HFF-Myc (cell line): ENCODE data around the gene CACNA1S.

Experiments
- DNase-seq: peaks from one replicate; pipeline ENCODE4 v3.0.0-alpha.2; 2011; ENCODE audit warnings: low read depth; ENCODE audit errors: extremely low read depth
- H3K4me3 ChIP-seq: replicated peaks from 2 replicates; pipeline ENCODE4 v1.5.1; 2011; ENCODE audit warnings: low read depth, mild to moderate bottlenecking, control low read depth, low read length
- TF ChIP-seq, protein P1 (sequence below): IDR thresholded peaks from 2 replicates; pipeline ENCODE4 v1.5.1; 2012; ENCODE audit warnings: mild to moderate bottlenecking, low read depth, low read length, control low read depth; ENCODE audit errors: missing control alignments

Gene CACNA1S

DNA sequence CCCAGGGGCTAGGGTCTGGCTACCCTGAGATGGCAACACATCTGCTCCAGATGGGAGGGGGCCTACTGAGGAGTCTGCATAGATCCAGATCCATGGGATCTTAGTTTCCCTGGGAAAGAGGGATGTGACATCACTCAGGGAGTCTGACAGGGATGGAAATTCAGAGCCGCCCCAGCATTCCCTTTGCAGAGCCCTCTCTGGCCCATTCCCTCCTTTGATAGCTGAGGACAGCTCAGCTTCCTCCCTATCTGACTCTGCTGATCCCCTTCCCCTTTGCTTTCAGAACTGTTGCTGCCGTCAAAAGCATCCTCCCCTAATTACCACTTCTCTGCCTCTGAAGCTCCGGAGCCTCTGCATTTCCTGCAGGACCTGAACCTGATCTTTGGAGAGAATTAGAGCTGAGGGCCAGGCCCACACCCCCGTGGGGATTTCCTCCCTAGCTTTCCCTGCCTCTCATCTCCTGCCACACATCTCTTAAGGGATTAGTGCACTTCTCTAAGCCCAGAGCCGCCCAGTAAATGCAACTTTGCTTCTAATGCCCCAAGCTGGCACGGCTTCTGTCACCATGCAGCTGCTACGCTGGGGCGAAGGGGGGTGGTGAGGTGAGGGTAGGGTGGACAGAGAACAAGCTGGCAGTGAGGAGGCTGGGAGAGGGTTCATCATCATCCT is 24.3 kb upstream of the CACNA1S start:
- TF ChIP-seq, protein P1, sequence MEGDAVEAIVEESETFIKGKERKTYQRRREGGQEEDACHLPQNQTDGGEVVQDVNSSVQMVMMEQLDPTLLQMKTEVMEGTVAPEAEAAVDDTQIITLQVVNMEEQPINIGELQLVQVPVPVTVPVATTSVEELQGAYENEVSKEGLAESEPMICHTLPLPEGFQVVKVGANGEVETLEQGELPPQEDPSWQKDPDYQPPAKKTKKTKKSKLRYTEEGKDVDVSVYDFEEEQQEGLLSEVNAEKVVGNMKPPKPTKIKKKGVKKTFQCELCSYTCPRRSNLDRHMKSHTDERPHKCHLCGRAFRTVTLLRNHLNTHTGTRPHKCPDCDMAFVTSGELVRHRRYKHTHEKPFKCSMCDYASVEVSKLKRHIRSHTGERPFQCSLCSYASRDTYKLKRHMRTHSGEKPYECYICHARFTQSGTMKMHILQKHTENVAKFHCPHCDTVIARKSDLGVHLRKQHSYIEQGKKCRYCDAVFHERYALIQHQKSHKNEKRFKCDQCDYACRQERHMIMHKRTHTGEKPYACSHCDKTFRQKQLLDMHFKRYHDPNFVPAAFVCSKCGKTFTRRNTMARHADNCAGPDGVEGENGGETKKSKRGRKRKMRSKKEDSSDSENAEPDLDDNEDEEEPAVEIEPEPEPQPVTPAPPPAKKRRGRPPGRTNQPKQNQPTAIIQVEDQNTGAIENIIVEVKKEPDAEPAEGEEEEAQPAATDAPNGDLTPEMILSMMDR = no peak
- H3K4me3 ChIP-seq = no peak overlapping the region
- no peak for DNase-seq

DNA sequence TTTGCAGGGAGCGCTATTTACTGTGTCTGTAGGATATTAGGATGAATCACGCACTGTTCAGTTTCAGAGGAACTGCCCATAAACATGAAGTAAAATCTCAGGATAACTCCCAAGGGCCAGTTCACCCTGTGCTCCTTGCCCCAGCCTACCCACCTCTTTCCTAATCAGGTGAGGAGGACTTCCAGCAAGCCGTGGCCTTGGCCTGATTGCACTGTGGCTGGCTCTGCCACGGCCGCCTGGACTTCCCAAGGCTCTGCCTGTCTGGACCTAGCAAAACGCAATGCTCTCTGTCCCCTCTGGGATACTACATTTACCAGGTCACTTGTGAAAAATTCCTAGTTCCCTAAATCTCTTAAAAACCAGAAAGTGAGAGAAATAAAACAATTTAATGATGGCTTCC is 22.2 kb upstream of the CACNA1S start:
- DNase-seq = no peak
- no peak overlapping the region for H3K4me3 ChIP-seq
- TF ChIP-seq, protein P1 = no peak

DNA sequence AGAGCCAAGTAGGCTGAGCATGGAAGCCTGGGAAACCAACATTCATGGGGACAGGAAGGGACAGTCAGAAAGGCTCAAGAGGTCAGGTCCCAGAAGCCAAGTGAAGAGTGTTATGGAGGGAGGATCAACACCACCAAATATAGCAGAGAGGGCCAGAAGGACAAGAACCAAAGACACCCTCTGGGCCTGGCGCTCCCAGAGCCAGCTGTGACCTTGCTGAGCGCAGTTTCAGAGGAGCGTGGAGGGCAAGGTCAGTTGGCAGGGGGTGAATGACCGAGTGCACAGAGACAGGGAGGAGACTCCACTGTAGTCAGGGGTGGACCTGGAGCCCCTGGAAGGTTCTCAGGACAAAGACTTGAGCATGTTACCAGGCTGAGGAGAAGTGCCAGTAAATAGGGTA is 19.2 kb upstream of the CACNA1S start:
- TF ChIP-seq, protein P1 = no peak
- H3K4me3 ChIP-seq = no peak overlapping the region
- DNase-seq = no peak

DNA sequence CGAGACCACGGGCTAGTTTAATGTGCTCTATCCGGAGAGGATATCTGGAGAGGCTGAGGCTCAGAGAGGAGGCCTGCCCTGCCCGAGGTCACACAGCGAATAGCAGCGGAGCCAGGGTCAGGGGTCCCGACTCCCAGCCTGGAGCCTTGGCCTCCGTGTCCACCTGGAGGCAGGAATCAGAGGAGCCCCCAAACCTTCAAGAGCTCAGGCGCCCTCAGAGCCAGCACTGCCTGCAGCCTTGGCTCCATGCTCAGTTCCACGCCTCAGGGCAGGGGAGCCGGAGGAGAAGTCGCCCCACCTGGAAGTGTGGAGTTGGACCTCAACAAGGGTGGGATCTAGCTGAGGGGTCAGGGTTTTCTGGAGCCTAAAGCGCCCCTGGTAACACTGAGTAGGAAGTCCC is 16.7 kb upstream of the CACNA1S start:
- no peak overlapping the region for H3K4me3 ChIP-seq
- TF ChIP-seq, protein P1 = no peak
- no peak for DNase-seq

DNA sequence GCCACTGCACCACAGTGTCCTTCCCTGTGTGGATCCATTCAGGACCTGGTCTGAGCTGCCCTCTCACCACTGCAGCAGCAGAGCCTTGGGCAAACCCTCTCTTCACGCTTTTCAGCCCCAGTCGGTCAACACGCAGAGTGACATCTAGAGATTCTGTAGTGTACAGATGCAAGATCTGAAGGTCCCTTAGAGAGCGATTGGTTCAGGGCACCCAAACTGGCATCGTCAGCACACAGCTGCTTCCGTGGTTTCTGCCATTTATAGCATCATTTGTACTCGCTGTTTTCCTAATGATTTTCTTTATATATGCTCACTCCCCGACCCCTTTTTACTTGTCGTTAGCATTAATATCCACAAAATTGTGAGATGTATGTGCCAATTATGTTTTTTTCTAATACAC is 16.2 kb upstream of the CACNA1S start:
- TF ChIP-seq, protein P1 = no peak
- no peak overlapping the region for H3K4me3 ChIP-seq
- DNase-seq = no peak

DNA sequence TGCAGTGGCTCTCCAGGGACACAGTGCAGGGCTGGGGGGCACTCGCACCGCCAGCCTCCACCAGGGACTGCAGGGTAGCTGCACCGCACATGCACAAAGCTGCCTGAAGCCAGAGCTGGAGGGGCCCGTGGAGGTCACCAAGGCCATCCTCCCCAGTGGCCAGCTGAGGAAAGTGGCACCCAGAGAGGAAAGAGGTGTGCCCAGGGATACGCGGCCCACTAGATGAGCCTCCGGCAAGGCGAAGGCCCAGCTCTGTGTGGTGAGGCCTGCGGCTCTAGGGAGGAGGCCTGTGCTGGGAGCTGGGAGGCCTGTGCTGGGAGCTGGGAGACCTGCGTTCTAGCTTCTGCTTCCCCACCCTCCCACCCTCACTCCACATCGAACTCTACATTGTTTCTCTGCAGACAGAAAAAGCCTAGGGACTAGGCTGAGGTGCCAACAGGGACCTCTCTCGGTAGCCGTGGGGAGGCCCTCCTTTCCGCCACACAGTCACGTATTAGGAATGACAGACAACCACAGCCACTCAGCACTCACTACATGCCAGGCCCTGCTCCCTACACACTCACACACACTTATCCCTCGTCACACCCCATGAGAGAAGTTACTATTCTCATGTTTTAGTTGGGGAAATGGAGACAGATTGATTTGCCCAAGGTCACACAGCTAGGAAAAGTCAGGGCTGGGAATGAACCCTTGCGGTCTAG is 15.7 kb upstream of the CACNA1S start:
- H3K4me3 ChIP-seq = no peak overlapping the region
- DNase-seq = no peak

More for the DNA sequence above, 15.7 kb upstream of the CACNA1S start:
- TF ChIP-seq, protein P1 = no peak
